HS-5 (cell line): ENCODE data around the gene PCED1B.

Source experiments
- DNase-seq: peaks from one replicate; pipeline ENCODE4 v3.0.0-alpha.2; 2012; ENCODE audit warnings: low read depth

Gene PCED1B

DNA sequence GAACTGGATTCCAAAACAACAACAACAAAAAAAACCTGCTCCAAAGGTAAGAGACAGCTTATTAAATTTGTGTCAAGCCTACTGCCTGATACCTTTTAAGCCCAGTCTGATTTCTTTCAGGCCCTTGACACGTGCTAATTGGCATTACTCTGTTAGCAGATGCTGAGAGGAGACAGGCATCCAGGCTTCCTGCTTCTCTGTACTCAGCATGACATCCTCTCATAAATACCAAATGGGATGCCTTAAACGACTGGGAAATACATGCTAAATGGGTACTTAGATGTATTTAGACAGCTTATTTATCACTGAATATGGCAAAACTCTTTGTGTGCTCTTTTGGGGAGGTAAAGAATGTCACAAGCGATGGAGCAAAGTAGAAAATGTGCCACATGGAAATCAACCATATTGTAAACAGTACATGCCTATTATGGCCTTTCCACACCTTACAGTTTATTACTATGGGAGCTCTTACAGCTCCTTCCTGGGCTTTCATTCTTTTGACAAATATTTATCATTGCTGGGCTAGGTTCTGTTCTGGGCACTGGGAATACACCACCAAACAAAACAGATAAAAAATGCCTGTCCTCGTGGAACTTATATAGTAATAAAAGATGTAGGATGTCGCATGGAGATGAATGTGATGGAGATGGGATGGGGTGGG, 11.5 kb upstream of the PCED1B start:
- no peak for DNase-seq

DNA sequence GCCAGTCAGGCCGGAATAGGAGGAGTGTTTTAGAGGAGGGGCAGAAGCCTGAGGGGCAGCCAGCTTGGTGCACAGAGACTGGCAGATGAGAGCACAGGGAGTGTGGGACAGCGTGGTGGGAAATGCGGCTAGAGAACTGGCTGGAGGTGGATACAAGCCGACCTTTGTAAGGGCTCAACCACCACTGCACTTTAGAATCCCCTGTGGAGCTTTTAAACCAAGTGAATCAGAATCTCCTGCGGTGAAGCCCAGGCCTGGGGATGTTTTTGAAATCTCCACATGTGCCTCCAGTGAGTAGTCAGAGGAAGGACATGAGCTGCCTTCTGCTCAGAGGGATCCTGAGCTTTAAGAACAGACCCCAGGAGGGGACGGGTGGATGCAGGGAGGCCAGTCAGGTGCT, 10.9 kb upstream of the PCED1B start:
- no peak for DNase-seq

DNA sequence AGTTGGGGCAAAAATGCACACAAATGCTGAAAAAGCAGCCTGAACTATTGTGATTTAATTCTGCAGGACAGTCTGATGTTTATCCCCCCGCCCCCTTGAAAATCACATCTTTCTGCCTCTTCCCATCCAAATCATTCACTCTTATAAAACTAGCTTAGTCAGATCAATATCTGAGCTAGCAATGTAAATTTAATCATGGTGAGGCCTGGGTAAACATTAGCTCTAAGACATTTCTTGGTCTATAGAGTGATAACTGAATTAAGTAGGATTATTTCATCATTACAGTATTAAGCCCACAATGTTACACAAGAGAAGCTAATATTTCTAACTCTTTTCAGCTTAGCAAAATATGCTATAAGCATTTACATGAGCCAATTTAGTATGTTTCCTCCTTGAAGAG, 9.1 kb upstream of the PCED1B start:
- no peak for DNase-seq

DNA sequence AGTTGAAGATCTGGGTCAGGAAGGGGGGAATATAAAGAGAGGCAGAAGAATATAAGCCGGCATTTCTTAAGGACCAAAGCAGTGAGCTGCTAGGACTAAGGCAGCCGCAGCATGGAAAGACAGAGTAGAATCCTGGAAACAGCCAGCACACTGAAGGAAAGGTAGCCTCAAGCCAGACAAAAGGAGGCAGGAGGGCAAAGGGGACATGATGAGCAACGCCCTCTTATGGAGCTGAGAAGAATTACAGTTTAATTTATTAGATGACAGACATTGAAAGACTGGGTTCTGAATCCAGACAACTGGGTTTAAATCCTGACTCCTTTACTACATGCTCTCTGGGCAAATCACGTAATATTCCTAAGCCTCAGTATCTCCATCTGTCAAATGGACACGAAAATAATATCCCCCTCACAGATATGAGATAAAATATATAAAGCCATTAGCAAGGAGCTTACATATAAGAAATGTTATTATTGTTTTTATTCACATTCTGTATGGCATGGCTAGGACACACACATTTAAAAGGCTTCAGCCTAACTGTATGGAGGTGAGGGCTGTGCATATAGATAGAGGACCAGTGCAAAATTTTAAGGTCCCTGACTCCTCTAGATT, 8.1 kb upstream of the PCED1B start:
- DNase-seq, result no peak

DNA sequence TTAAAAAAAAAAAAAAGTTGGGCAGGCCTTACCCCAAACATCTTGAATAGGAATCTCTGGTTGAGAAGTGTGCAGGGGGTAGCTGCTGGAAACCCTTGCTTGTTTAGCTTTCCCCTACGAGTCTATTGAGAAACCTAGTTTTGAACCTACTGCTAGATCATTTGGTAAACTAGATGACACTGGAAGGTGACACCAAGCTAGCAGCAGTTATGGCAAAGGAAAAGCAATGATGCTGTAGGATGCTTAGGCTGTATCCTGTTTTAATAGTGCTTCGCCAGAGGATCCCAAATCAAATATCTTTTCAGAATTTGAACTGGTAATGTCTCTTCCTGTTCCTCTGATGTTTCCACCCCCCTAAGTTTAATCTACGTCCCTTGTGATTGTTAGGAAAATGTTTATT, 5.5 kb upstream of the PCED1B start:
- DNase-seq, result no peak

DNA sequence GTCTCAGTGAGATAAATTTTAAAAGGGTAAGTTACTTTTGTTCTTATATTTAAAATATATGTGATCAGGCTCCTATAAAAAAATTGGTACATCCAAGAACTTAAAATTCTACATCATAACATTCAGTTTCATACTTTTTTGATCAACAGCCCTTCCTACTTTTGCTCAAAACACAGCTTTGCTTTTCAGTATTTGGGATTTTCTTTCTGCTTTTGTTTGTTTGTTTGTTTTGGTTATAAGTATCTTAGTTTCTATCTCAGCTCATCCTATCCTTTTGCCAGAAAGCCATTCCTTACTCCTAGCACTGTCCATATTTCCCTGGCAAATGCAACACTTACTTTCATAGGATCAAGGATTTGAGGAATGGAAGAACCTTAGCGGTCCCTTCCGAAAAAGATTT, 4.7 kb upstream of the PCED1B start:
- no peak for DNase-seq

DNA sequence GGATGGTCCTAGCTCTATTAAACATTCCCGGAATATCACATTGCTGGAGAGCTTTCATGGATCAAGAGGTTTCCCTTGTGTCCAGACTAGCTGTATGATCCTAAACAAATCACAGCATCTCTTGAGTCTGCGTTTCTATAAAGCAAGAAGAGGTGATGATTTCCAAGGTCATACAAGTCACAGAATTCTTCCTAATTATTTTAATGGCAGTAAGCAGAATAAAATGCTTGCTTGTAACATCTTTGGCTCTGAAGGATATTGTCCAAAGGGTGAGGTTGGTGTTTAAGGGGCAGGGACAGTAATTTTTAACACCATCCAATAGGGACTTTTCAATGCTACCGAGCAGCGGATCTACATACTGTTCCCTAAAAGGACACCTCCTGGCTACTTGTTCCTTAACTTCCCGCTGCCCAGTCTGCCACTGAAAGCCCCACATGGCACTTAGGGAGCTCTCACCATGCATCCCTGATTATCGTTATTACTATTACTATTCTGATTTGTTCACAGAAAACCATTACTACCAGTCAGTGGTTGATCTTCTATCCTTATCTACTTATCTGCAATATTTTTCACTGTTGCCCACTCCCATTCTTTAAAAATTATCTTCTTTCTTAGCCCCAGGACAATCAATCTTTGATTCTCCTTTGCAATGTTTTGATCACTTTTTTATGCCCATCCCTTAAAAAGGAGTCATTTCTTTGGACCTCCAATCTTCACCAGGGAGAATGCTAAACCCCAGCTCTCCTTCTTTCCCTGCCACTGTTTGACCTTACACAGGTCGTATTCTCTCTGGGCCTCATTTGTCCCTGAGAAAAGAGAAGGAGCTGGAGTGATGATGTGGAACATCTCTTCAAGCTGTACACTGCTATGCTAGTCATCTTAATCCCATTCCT, 4.0 kb upstream of the PCED1B start:
- no peak for DNase-seq

DNA sequence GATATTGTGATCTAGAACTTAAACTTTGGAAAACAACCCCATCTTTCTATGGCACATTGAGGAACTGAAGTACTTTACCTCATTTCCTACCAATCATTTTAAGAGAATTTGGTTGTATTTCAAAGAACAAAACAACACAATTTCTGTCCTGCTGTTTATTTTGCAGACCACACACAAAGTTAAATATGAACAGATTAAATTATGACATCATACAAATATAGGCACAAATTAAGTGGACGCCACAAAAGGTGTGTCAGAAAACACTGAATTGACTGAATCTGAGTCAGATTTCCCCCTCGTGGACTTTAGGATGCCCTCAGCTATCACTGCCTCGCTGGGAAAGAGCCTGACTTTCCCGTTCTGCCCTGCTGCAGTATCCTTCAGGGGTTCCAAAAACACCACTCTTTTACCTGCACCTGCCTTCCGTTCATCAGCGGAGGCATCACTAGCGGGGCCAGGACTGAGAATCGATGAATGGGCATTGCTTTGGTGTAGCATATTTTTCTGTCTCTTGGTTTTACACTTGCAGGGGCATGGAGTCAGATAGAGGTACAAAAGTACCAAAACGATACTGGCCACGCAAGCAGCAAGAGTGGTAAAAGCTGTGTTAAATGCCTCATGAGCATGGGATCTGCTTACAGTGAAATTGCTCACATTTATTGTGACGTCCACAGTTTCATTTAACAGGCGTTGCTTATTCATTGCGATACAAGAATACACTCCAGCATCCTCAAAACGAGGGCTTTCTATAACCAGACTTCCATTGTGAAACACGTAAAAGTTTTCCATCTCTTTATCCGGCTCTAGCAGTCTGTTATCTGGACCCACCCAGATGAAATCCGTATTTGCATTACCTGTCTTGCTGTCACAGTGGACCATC, 2.0 kb upstream of the PCED1B start:
- DNase-seq, result no peak

DNA sequence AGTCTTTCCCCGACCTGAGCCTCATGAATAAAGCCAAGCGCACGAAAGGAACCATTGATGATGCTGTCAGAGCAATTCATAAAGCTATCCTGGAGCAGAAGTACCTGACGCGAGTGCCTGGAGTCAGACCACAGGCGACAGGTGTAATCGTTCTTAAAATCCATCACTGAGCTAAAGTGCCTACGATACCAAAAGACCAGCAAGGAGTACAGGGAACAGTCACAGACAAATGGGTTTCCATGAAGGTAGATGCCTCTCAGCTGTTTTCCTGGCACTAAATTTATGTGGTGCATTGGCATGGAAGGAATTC, 1.4 kb upstream of the PCED1B start:
- DNase-seq, result no peak

DNA sequence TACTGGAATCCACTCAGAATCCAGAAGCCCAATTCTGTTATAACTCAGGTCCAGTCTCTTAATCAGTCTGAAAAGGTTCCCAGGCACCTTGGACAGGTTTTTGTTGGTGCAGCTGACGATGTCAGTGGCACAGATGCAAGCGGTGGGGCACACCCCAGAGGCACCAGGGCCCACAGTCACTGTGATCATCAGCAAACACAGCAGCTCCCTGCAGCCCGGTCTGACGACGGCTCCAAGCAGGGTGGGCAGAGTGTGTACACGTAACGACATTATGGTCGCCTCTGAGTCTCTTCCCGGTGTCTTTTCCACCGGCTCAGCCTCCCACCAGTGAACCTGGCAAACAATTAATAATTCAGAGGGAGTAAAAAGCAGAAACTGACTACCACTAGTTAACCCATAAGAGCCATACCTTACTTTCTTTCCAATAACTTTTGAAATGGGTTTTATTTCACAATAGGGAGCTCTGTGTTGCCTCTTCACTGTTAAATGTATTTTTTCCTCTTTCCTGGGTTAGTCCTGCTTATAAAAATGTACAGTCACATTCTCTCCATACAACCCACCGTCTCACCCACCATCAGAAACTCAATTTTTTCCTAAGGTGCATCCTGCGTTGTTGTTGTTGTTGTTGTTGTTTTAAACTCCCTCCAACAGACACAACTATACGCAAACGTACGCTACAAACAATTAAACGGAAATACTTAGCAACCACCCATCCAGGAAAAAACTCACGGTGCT, 521 bp upstream of the PCED1B start:
- DNase-seq, result no peak

DNA sequence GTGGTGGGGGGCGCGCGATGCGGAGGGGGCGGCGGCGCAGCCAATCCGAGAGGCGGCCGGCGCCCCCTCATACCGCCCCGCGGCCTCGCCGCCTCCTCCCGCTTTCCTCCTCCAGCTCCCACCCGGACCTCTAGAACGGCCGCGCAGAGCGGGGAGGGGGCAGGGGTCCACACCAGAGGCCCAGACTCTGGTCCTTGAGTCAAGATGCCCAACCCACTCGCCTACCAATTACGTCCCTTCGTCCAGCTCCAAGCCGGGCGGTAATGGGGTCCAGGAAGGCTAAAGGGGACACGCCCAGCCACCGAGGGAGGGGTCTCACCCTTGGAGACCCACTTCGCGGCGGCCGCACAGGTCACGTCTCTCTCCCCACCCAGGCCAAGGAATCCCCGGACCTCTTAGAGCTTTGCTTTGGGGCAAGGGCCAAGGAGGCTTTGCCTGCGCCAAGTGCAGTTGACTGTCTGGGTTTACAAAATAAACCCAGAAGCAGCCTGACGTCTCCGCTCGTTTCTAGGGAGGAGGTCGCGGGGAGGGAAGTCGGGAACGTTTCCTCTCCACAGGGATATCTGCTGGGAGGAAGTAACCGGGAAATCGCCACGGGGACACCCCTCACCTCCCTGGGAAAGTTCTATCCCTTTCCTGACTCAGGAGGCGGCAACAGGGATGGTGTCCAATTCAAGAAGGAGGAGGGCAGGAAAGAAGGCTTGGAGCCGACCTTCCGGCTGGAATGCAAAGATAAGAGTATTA, 732 bp downstream of the PCED1B start:
- no peak for DNase-seq

DNA sequence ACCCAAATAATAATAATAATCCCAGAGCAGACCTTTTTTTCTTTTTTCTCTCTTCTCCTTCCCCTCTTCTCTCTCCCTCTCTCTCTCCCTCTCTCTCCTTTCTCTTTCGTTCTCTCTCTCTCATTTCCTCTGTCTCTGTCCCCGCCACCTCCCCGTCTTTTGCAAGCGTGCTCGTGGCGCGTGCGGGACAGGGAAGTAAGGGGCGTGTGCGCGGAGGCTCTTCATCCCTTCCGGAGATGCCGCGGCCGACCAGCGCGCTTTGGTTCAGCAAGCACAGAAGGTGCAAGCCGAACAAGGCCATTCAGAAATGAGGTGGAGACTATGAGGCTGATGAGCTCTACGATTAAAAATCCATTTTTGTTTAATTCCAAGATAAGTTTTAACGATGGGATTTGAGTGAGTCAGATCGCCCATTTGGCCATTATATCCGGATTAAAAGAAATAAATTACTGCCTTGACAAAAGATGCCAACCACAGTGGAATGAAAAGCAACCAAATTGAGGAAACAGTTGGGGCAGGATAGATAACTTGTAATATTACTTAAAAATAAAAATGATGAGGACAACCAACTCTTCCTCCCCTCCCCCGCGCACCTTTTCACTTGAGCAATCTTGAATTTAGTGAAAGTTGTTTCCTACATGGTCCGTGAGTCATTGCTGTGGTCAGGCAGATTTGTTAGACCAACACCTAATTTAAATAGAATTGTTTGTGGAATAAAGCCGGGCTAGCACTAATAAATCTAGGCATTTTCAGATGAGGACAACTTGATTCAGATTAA, 1.5 kb downstream of the PCED1B start:
- no peak for DNase-seq

DNA sequence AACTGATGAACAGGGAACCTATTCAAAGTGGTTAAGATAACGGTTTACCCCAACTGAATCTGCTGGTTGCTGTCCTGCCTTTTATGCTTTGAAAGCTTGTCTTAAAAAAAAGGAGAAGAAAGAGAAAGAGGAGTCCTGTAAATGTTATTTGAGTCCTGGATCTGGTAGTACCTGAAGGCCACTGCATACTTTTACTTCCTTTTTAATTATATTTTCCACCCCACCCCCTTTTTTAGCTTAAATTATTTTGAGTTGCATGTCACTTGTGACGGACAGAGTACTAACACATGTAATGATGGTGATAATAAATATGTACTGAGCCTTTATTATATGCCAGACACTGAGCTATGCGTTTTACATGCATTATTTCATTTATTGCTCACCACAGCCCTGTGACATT, 2.9 kb downstream of the PCED1B start:
- DNase-seq, result no peak

DNA sequence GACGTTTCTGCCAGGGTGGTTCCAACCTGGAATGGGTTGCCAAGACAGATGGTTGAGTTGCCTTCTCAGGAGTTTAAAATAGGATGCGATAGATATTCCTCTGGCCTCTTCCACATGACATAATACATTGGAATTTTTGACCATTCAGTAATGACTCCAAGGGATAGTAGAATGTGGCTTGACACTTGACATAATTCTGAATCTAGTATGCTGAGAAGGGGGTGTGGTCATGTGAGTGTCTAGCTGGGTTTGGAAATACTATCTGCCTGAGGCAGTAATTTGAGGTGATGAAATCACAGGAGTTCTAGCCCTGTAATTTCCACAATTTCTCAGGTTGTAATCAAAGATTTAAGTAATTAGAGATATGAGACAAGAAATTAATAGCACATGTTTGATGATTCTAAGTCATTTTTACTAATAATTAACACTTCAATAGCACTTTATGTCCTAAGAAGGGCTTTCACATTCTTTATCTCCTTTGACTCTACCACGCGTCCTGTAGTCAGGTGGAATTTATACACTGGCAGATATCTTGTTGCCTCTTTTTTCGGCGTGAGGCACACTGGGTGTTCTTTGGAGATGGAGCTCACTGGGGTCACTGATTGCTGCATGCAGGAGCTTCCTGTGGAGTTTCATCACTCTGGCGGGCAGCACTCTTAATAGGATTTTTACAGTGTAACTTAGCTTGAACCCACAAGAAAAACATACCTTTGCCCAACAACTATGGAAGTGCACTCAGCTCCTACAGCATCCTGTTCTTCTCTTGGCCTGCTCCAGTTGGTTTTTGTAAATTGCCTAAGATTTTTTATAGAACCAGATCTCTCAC, 3.6 kb downstream of the PCED1B start:
- peak; percentile 93 for DNase-seq

DNA sequence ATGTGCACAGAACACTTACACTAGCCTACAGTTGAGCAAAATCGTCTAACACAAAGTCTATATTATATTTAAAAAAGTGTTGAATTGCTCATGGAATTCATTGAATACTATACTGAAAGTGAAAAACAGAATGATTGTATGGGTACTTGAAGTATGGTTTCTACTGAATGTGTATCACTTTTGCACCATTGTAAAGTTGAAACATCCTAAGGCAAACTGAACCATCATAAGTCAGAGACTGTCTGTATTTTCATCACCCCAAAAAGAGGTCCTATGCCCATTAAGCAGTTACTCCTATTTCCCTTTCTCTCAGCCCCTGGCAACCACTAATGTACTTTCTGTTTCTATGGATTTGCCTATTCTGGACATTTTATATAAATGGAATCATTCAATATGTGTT, 4.8 kb downstream of the PCED1B start:
- no peak for DNase-seq

DNA sequence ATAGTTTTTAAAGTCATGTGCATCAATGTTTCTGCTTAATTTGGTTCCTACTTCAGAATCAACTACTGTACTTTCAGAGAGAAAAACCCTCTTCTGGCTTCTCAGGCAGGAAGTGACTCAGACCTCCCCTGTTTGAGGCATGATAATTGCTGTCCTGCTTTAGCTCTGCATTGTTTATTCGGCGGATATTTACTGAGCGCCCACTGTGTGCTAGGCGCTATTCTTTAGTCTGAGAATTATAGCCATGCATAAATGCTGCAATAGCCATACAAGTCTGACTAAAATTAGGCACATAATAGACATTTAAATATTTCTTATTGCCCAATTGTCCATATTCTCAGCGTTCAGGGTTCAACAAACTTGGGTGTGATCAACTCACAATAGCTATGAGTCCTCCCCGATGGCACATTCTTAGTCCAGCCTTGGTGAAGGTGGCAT, 6.4 kb downstream of the PCED1B start:
- DNase-seq, result no peak

DNA sequence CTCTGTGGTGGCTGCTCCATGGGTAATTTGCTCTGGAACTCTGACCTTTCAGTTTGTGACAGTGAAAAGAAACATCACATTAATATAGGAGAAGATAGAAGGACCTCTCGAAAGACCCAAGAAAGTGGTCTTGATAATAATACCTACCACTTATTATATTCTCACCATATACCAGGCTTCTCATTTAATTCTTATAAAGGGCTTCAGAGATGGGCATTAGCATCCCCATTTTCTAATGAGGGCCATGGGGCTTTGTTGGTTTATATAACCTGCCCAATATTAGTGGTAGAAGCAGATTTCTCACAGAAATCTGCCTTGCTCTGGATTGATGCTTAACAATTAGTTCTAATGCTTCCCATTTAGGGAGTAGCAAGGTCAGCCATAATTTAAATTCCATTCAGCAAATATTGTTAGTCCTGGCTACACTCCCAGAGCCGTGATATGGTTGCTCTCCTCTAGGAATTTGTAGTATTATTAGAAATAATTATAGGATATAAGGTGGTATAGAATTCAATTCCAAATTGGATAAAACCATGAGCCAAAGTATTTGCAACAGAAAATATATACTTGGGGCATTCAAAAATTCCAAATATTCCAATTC, 7.8 kb downstream of the PCED1B start:
- no peak for DNase-seq

DNA sequence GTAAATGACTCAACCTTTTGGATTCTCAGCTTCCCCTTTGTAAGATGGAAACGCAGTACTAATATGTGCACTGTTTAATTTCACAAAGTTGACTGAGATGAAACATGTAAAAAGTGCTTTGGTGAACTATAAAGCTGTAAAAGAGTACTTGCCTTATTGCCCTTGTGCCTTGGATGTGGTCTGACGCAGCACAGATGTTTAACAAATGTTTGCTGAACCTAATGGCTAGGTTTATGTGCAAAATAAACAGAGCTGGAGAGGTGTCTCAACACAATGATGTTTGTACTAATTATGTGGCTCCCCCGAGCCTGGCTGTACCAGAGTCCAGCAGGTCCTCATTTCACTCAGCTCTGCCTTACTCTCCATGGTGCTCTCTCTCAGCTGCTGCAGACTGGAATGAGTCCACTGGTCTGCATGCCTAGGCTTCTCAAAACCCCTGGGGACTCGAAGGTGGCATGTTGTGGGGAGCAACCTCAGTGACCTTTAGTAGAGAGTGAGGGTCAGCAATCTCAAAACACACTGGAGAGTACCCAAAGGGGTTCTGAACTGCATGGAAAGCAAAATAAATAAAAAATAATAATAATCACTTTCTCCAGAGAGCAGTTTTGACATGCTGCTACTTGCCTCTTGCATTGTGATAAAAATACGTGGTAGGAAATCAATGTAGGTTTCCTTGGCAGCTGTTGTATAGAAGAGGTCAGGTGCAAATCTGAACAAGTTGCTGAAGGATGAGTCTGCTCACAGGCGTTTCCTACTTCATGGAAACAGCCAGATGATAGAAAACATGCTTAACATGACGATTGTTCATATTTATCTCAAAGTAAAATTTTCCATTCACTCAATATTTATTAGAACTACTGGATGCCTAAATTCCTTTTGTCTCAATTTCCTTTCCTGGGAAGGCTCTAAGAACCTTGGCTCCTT, 8.9 kb downstream of the PCED1B start:
- no peak for DNase-seq
